GM12878 (cell line): ENCODE measurements around the gene TCL1B. TPM values are rescaled to one million over a fixed set of nuclear protein-coding genes. Genes with fewer than 3 reads are reported as not detected.
A peak's percentile ranks its signal among the peaks of the same experiment; 100 is the strongest.

Source experiments
- ATAC-seq: fragments of 200-7000 bp; cut with Tn5 transposase; 3 replicates; pipeline ENCODE4 v1.9.1; 2020; ENCODE audit warnings: mild to moderate bottlenecking, moderate library complexity
- BruUV-seq: library from RNA; stranded (reverse); fragments of 400-500 nt; replicated peaks from 2 replicates; lab custom pipeline; 2021; lab: Mats Ljungman, UMichigan
- CTCF ChIA-PET: fragments of 300-600 bp; sonication (Branson Sonifier 250); formaldehyde crosslinking; extraction: SDS; loops from one replicate; lab custom pipeline; 2021; ENCODE audit warnings: inconsistent platforms; lab: Yijun Ruan, JAX
- POLR2A ChIA-PET: fragments of 350-600 bp; formaldehyde crosslinking; extraction: SDS; loops from one replicate; lab custom pipeline; 2021; ENCODE audit warnings: inconsistent platforms; lab: Charles Lee
- RAD21 ChIA-PET: fragments of 300-600 bp; sonication (Branson Sonifier 250); formaldehyde crosslinking; loops from one replicate; lab custom pipeline; 2023; ENCODE audit warnings: antibody characterized with exemption; ENCODE audit not compliant: unreplicated experiment; lab: Charles Lee
- SMC1A ChIA-PET: fragments of 300-600 bp; sonication (Branson Sonifier 250); formaldehyde crosslinking; loops from one replicate; lab custom pipeline; 2023; ENCODE audit not compliant: unreplicated experiment, uncharacterized antibody; lab: Charles Lee
- DNase-seq: peaks from one replicate; pipeline ENCODE4 v3.0.0-alpha.2; 2011; ENCODE audit warnings: low read depth, low spot score
- FAIRE-seq: peaks from 3 replicates; lab custom pipeline; 2011; peaks lifted over from hg19 to GRCh38; lab: Jason Lieb, UNC
- H2AFZ ChIP-seq: 2 replicates; pipeline ENCODE4 v1.6.0; 2011; ENCODE audit warnings: low read depth, low read length, control low read depth; ENCODE audit not compliant: control insufficient read depth
- H3K27ac ChIP-seq: 2 replicates; pipeline ENCODE4 v1.5.1; 2011; ENCODE audit warnings: control low read depth; ENCODE audit not compliant: control insufficient read depth, insufficient read depth
- H3K27me3 ChIP-seq, 2 experiments: replicated peaks in 1 of 2; 2 replicates each; pipeline versions ENCODE4 v1.6.0 to v1.6.1; 2011; ENCODE audit warnings: low read length in 1 of 2; ENCODE audit not compliant: control insufficient read depth in 2 of 2, insufficient read depth in 2 of 2
- H3K36me3 ChIP-seq, 2 experiments: 2 replicates each; pipeline ENCODE4 v1.5.1; 2011; ENCODE audit warnings: low read length in 1 of 2; ENCODE audit not compliant: control insufficient read depth in 2 of 2, insufficient read depth in 2 of 2
- H3K4me1 ChIP-seq: 2 replicates; pipeline ENCODE4 v1.6.1; 2011; ENCODE audit warnings: mild to moderate bottlenecking, low read length, moderate library complexity, mixed read lengths; ENCODE audit not compliant: control insufficient read depth, insufficient read depth
- H3K4me2 ChIP-seq: 2 replicates; pipeline ENCODE4 v1.6.0; 2011; ENCODE audit warnings: control low read depth; ENCODE audit not compliant: control insufficient read depth, insufficient read depth
- H3K4me3 ChIP-seq: fragments of 200-600 bp; sonication (generic); 2 replicates; pipeline ENCODE4 v1.5.1; 2016
- H3K79me2 ChIP-seq: 2 replicates; pipeline ENCODE4 v1.6.0; 2011; ENCODE audit warnings: low read length; ENCODE audit not compliant: control insufficient read depth, insufficient read depth
- H3K9ac ChIP-seq: 2 replicates; pipeline ENCODE4 v1.8.0; 2011; ENCODE audit warnings: low read length, control low read depth, mixed read lengths; ENCODE audit not compliant: control insufficient read depth, insufficient read depth
- H3K9me3 ChIP-seq: replicated peaks from 3 replicates; pipeline ENCODE4 v1.5.1; 2011; ENCODE audit warnings: mild to moderate bottlenecking, low read length; ENCODE audit not compliant: control insufficient read depth, insufficient read depth
- H4K20me1 ChIP-seq: 2 replicates; pipeline ENCODE4 v1.6.0; 2011; ENCODE audit not compliant: control insufficient read depth, insufficient read depth
- ATF7 ChIP-seq: fragments of 450-650 bp; IDR thresholded peaks from 2 replicates; pipeline ENCODE4 v1.6.1; 2016; ENCODE audit warnings: low read depth, mild to moderate bottlenecking
- CREM ChIP-seq: IDR thresholded peaks from 2 replicates; pipeline ENCODE4 v1.6.1; 2014; ENCODE audit warnings: antibody characterized with exemption, low read depth
- E2F8 ChIP-seq: fragments of 450-650 bp; IDR thresholded peaks from 2 replicates; pipeline ENCODE4 v1.6.1; 2018; ENCODE audit warnings: mild to moderate bottlenecking, low read depth, moderate library complexity; ENCODE audit not compliant: partially characterized antibody
- IKZF2 ChIP-seq, 2 experiments: fragments of 450-650 bp; IDR thresholded peaks; 2 replicates each; pipeline ENCODE4 v1.6.1; 2017; ENCODE audit warnings: mild to moderate bottlenecking in 2 of 2, moderate library complexity in 2 of 2
- MEF2A ChIP-seq: IDR thresholded peaks from 2 replicates; pipeline ENCODE4 v1.6.1; 2011; ENCODE audit warnings: low read depth, mild to moderate bottlenecking, low read length, moderate library complexity; ENCODE audit not compliant: insufficient read depth
- MYC ChIP-seq: IDR thresholded peaks from 2 replicates; pipeline ENCODE4 v1.6.1; 2011; ENCODE audit warnings: mild to moderate bottlenecking, low read length, moderate library complexity, inconsistent platforms; ENCODE audit not compliant: insufficient read depth, insufficient replicate concordance, insufficient read length, severe bottlenecking
- RCOR1 ChIP-seq: conservative IDR thresholded peaks from 2 replicates; pipeline ENCODE4 v1.6.1; 2012; ENCODE audit warnings: low read depth, low read length, improper control_type of control experiment
- TBL1XR1 ChIP-seq: IDR thresholded peaks from 2 replicates; pipeline ENCODE4 v1.6.1; 2012; ENCODE audit warnings: low read depth, low read length, improper control_type of control experiment
- WGBS: methylation state at CpG from one replicate; pipeline ENCODE4 v1.1.6; 2016; ENCODE audit warnings: low lambda C conversion rate; ENCODE audit not compliant: insufficient replicate concordance, insufficient coverage; ENCODE audit errors: missing lambda C conversion rate; 5-methylcytosine and 5-hydroxymethylcytosine counted together
- in situ Hi-C: fragments of 300-500 bp; cut with MboI; formaldehyde crosslinking; loops from 9 replicates; pipeline ENCODE4 v1.14.3; 2018; ENCODE audit warnings: mixed read lengths
- intact Hi-C: fragments of 100-400 bp; cut with micrococcal nuclease; formaldehyde crosslinking; loops from one replicate; pipeline ENCODE4 v1.14.2; 2022; ENCODE audit not compliant: unreplicated experiment
- polyA plus RNA-seq, 11 experiments: library from polyadenylated mRNA; depleted of rRNA in 4 of 11; unstranded in 6 of 11; stranded (reverse) in 5 of 11; fragments of >200 nt; fragmentation: Nextera tagmentation in 4 of 11; fragmentation: Illumina TruSeq in 1 of 11; extraction: Ambion mirVana in 4 of 11; extraction: Trizol in 1 of 11; gene quantifications; 1 replicate in 1 of 11; 2 replicates in 10 of 11; pipeline versions ENCODE4 v1.2.1 to v1.2.3, GENCODE V29; 2011 to 2016; ENCODE audit warnings: inconsistent platforms in 2 of 11, missing spikeins in 2 of 11, low read depth in 1 of 11
- total RNA-seq, 4 experiments: library from RNA; depleted of rRNA in 3 of 4; stranded (reverse); fragments of >200 nt in 3 of 4; fragmentation: Illumina TruSeq in 1 of 4; extraction: Trizol in 1 of 4; gene quantifications; 2 replicates each; pipeline versions ENCODE4 v1.2.1 to v1.2.3, GENCODE V29; 2013 to 2021

Gene TCL1B
- total and polyA plus RNA-seq, 10 of the 15 experiments (the other 5 are each of a cell fraction or from before 2014, with no cell fraction given), result 0.10 to 0.18 (median 0.13) TPM; not detected in 6

GRCh38 chr14:95664066-95664465 lies 22.2 kb upstream of the TCL1B start:
- Histone ChIP-seq H3K9ac (no peak overlapping the region), H3K4me1 (peaks cover 69% of the 10 kb centered on the region), H3K79me2 (no peaks in the 10 kb centered on the region), H3K27me3 (no peaks in the 10 kb centered on the region; a peak in 1 of 4 replicates), H2AFZ (no peak overlapping the region), H3K4me3 (no peak overlapping the region; the same call in 1 of the 2 replicates), H3K9me3 (no peaks in the 10 kb centered on the region), H3K36me3 (no peaks in the 10 kb centered on the region)
- ATAC-seq (no peak), FAIRE-seq (no peak), DNase-seq (no peak)
- POLR2A ChIA-PET, result interaction anchor here (0.7 to 1.6 kb wide), 3 partner anchors 19 to 63 kb away, joined by 3 read pairs; no protein-coding TSS in a partner anchor
- in situ Hi-C loops, result loop anchor here (25.0 kb wide), 1 partner anchor 1702 kb away; no protein-coding TSS in a partner anchor
- 72% methylated on average over 3 of the region's 3 CpGs for WGBS
- CTCF ChIA-PET, result interaction anchor here (0.7 to 7.4 kb wide), 7 partner anchors 12 to 110 kb away, joined by 3 to 98 read pairs (median 6); no protein-coding TSS in a partner anchor
- SMC1A ChIA-PET, result interaction anchor here (0.7 to 7.1 kb wide), 10 partner anchors 9 to 101 kb away, joined by 3 to 78 read pairs (median 4); no protein-coding TSS in a partner anchor
- TF ChIP-seq CREM, result no peak
- TF ChIP-seq E2F8, result no peak
- no peak for TF ChIP-seq TBL1XR1
- no peak for TF ChIP-seq ATF7
- TF ChIP-seq RCOR1, result no peak
- no peak for TF ChIP-seq MEF2A
- TF ChIP-seq MYC, result no peak
- no peak for TF ChIP-seq IKZF2 (IDR thresholded peaks at IDR 0.05)
- TF ChIP-seq, all 136 proteins: peak for 0
- H3K27ac ChIP-seq, result peak overlapping the region; percentile 82
- intact Hi-C loops, result loop anchor here (5.0 kb wide), 1 partner anchor 63 kb away; no protein-coding TSS in a partner anchor
- RAD21 ChIA-PET, result interaction anchor here (0.8 to 4.3 kb wide), 6 partner anchors 9 to 130 kb away, joined by 3 to 44 read pairs (median 3); partner anchors contain the start of gene GLRX5
- H3K4me2 ChIP-seq, result peak overlapping the region; percentile 51
- H4K20me1 ChIP-seq, result no peaks in the 10 kb centered on the region
- no TSS peak for BruUV-seq
